NCI-H460 (cell line): ENCODE measurements around the gene CXCR6. TPM values are rescaled to one million over a fixed set of nuclear protein-coding genes. Genes with fewer than 3 reads are reported as not detected.
"Not testable (repeated sequence)": the region's sequence is repeated elsewhere in the genome, so short reads cannot be mapped to it uniquely, and the experiment has no call there.

Experiments
- DNase-seq: peaks from one replicate; pipeline ENCODE4 v3.0.0-alpha.2; 2016; ENCODE audit warnings: low read depth; ENCODE audit errors: extremely low read depth
- total RNA-seq: library from RNA; depleted of rRNA; stranded (reverse); fragments of >200 nt; shearing (Covaris generic); gene quantifications from 2 replicates; pipeline ENCODE4 v1.2.3, GENCODE V29; 2014

The CXCR6 gene
- total RNA-seq, 1 experiment from 2014 or later: 0.10 TPM

- no peak for DNase-seq
Observed at GRCh38 chr3:45985532-45986302, 42.5 kb downstream of the CXCR6 start.

GRCh38 chr3:45986303-45986982, 43.2 kb downstream of the CXCR6 start:
- no peak for DNase-seq

- DNase-seq: no peak
Observed at GRCh38 chr3:45987368-45988291, 44.4 kb downstream of the CXCR6 start.

GRCh38 chr3:45988362-45988761, 45.1 kb downstream of the CXCR6 start:
- DNase-seq: no peak

GRCh38 chr3:45988804-45989203, 45.5 kb downstream of the CXCR6 start:
- DNase-seq: no peak

- DNase-seq: no peak
Observed at GRCh38 chr3:45990181-45990580, 46.9 kb downstream of the CXCR6 start.

GRCh38 chr3:45991341-45991740, 48.1 kb downstream of the CXCR6 start:
- DNase-seq: no peak

GRCh38 chr3:45992133-45992729, 49.0 kb downstream of the CXCR6 start:
- DNase-seq: no peak

GRCh38 chr3:45992821-45993221, 49.6 kb downstream of the CXCR6 start:
- DNase-seq: no peak

- no peak for DNase-seq
Observed at GRCh38 chr3:45993421-45994027, 50.3 kb downstream of the CXCR6 start.

- DNase-seq: no peak
Observed at GRCh38 chr3:45994419-45995235, 51.4 kb downstream of the CXCR6 start.

GRCh38 chr3:45995236-45996192, 52.2 kb downstream of the CXCR6 start, which contains the start of gene FYCO1:
Gene FYCO1, minus strand, starts transcription at chr3:45995824. Its CDS starts 10,914 bp downstream, at chr3:45984910.
- peak; percentile 68 for DNase-seq

GRCh38 chr3:45997499-45997898, 54.2 kb downstream of the CXCR6 start:
- not testable (repeated sequence) for DNase-seq

- no peak for DNase-seq
Observed at GRCh38 chr3:45997942-45998341, 54.7 kb downstream of the CXCR6 start.
